ENCODE results near the gene ITGAD.

Gene ITGAD

GRCh38 chr16:31365131-31365865 is 27.8 kb upstream of the ITGAD start:
- DNase-seq: no peak

GRCh38 chr16:31367853-31368252 is 25.3 kb upstream of the ITGAD start:
- DNase-seq: no peak

- DNase-seq: no peak
These were observed 22.1 kb upstream of the ITGAD start for GRCh38 chr16:31371008-31371407.

GRCh38 chr16:31371619-31372484 is 21.3 kb upstream of the ITGAD start:
- no peak for DNase-seq

GRCh38 chr16:31373235-31373634 is 19.9 kb upstream of the ITGAD start:
- DNase-seq: no peak

- no peak for DNase-seq
These were observed 17.9 kb upstream of the ITGAD start for GRCh38 chr16:31375231-31375630.

GRCh38 chr16:31376705-31377104 is 16.4 kb upstream of the ITGAD start:
- DNase-seq: no peak

- DNase-seq: no peak
These were observed 15.8 kb upstream of the ITGAD start for GRCh38 chr16:31377210-31377903.

GRCh38 chr16:31380201-31380600 is 12.9 kb upstream of the ITGAD start:
- no peak for DNase-seq

GRCh38 chr16:31382485-31383161 is 10.5 kb upstream of the ITGAD start:
- peak; percentile 69 to 81 for DNase-seq

GRCh38 chr16:31385680-31386079 is 7.5 kb upstream of the ITGAD start:
- peak in 1 of 2 experiments; percentile 26 for DNase-seq

- peak; percentile 44 to 51 for DNase-seq
These were observed 6.8 kb upstream of the ITGAD start for GRCh38 chr16:31386157-31386984.

GRCh38 chr16:31388535-31388934 is 4.6 kb upstream of the ITGAD start:
- no peak for DNase-seq

- no peak for DNase-seq
These were observed 2.6 kb upstream of the ITGAD start for GRCh38 chr16:31390504-31391041.

- DNase-seq: no peak
These were observed 2.5 kb downstream of the ITGAD start for GRCh38 chr16:31395647-31396046.

GRCh38 chr16:31397096-31397660 is 4.0 kb downstream of the ITGAD start:
- no peak for DNase-seq

- no peak for DNase-seq
These were observed 4.6 kb downstream of the ITGAD start for GRCh38 chr16:31397701-31398100.

- no peak for DNase-seq
These were observed 7.1 kb downstream of the ITGAD start for GRCh38 chr16:31400191-31400590.

GRCh38 chr16:31401436-31401835 is 8.3 kb downstream of the ITGAD start:
- DNase-seq: no peak

- no peak for DNase-seq
These were observed 9.6 kb downstream of the ITGAD start for GRCh38 chr16:31402687-31403086.

- no peak for DNase-seq
These were observed 10.6 kb downstream of the ITGAD start for GRCh38 chr16:31403590-31404352.

Measured in activated T-cell treated with anti-CD3 and anti-CD28 coated beads, Interleukin-2, amount 50 U/mL, for 48 hours (primary cell).